HEK293 (cell line): ENCODE measurements around the gene KCNK2.

Source experiments
- TCF7L2 ChIP-seq: IDR thresholded peaks from 2 replicates; pipeline ENCODE4 v1.6.1; 2011; ENCODE audit warnings: low read depth, mild to moderate bottlenecking, inconsistent platforms, low read length, moderate library complexity, borderline replicate concordance
- ZNF146 ChIP-seq: fragments of 450-650 bp; formaldehyde crosslinking; IDR thresholded peaks from 2 replicates; pipeline ENCODE4 v1.5.1; 2016; ENCODE audit warnings: missing biosample characterization, missing genetic modification characterization
- ZNF707 ChIP-seq: fragments of 450-650 bp; formaldehyde crosslinking; IDR thresholded peaks from 2 replicates; pipeline ENCODE4 v1.5.1; 2016; ENCODE audit warnings: missing biosample characterization, missing genetic modification characterization
- TF ChIP-seq, protein P1 (sequence below): fragments of 450-650 bp; formaldehyde crosslinking; IDR thresholded peaks from 2 replicates; pipeline ENCODE4 v1.5.1; 2016; ENCODE audit warnings: missing biosample characterization, missing genetic modification characterization
- TF ChIP-seq, protein P2 (sequence below): fragments of 450-650 bp; formaldehyde crosslinking; IDR thresholded peaks from 2 replicates; pipeline ENCODE4 v1.5.1; 2016; ENCODE audit warnings: missing biosample characterization, missing genetic modification characterization
- TF ChIP-seq, protein P3 (sequence below): fragments of 450-650 bp; formaldehyde crosslinking; IDR thresholded peaks from 2 replicates; pipeline ENCODE4 v1.5.1; 2016; ENCODE audit warnings: missing biosample characterization, missing genetic modification characterization
- TF ChIP-seq, protein P4 (sequence below): fragments of 450-650 bp; formaldehyde crosslinking; IDR thresholded peaks from 2 replicates; pipeline ENCODE4 v1.5.1; 2016; ENCODE audit warnings: missing biosample characterization, missing genetic modification characterization, low read depth
- TF ChIP-seq, protein P5 (sequence below): fragments of 450-650 bp; formaldehyde crosslinking; optimal IDR thresholded peaks from 2 replicates; pipeline ENCODE3; 2016; ENCODE audit warnings: missing biosample characterization, mild to moderate bottlenecking, missing genetic modification characterization

DNA sequence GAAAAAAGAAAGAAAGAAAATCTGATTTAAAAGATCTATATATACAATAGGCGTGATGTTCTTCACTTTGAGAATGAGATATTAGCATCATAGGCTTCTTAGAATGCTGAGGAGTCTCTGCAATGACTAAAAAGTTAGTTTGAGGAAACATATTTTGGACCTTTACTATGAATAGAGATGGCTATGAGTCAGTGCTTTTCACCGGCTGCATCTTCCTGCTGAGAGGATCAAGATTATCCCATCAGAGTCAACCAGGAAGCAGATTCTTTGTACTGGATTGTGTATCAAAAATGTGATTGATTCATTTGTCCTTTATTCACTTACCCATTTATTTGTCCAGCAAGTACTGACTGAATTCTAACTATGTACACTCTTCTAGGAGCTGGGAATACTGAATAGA, 144.2 kb downstream of the KCNK2 start:
- no peak for TF ChIP-seq TCF7L2
- TF ChIP-seq, protein P1, sequence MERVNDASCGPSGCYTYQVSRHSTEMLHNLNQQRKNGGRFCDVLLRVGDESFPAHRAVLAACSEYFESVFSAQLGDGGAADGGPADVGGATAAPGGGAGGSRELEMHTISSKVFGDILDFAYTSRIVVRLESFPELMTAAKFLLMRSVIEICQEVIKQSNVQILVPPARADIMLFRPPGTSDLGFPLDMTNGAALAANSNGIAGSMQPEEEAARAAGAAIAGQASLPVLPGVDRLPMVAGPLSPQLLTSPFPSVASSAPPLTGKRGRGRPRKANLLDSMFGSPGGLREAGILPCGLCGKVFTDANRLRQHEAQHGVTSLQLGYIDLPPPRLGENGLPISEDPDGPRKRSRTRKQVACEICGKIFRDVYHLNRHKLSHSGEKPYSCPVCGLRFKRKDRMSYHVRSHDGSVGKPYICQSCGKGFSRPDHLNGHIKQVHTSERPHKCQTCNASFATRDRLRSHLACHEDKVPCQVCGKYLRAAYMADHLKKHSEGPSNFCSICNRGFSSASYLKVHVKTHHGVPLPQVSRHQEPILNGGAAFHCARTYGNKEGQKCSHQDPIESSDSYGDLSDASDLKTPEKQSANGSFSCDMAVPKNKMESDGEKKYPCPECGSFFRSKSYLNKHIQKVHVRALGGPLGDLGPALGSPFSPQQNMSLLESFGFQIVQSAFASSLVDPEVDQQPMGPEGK = no peak
- no peak for TF ChIP-seq ZNF707 (tag by site-specific recombination)
- TF ChIP-seq, protein P2, sequence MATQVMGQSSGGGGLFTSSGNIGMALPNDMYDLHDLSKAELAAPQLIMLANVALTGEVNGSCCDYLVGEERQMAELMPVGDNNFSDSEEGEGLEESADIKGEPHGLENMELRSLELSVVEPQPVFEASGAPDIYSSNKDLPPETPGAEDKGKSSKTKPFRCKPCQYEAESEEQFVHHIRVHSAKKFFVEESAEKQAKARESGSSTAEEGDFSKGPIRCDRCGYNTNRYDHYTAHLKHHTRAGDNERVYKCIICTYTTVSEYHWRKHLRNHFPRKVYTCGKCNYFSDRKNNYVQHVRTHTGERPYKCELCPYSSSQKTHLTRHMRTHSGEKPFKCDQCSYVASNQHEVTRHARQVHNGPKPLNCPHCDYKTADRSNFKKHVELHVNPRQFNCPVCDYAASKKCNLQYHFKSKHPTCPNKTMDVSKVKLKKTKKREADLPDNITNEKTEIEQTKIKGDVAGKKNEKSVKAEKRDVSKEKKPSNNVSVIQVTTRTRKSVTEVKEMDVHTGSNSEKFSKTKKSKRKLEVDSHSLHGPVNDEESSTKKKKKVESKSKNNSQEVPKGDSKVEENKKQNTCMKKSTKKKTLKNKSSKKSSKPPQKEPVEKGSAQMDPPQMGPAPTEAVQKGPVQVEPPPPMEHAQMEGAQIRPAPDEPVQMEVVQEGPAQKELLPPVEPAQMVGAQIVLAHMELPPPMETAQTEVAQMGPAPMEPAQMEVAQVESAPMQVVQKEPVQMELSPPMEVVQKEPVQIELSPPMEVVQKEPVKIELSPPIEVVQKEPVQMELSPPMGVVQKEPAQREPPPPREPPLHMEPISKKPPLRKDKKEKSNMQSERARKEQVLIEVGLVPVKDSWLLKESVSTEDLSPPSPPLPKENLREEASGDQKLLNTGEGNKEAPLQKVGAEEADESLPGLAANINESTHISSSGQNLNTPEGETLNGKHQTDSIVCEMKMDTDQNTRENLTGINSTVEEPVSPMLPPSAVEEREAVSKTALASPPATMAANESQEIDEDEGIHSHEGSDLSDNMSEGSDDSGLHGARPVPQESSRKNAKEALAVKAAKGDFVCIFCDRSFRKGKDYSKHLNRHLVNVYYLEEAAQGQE (tag by site-specific recombination) = no peak
- TF ChIP-seq, protein P3, sequence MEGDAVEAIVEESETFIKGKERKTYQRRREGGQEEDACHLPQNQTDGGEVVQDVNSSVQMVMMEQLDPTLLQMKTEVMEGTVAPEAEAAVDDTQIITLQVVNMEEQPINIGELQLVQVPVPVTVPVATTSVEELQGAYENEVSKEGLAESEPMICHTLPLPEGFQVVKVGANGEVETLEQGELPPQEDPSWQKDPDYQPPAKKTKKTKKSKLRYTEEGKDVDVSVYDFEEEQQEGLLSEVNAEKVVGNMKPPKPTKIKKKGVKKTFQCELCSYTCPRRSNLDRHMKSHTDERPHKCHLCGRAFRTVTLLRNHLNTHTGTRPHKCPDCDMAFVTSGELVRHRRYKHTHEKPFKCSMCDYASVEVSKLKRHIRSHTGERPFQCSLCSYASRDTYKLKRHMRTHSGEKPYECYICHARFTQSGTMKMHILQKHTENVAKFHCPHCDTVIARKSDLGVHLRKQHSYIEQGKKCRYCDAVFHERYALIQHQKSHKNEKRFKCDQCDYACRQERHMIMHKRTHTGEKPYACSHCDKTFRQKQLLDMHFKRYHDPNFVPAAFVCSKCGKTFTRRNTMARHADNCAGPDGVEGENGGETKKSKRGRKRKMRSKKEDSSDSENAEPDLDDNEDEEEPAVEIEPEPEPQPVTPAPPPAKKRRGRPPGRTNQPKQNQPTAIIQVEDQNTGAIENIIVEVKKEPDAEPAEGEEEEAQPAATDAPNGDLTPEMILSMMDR = no peak
- TF ChIP-seq, protein P4, sequence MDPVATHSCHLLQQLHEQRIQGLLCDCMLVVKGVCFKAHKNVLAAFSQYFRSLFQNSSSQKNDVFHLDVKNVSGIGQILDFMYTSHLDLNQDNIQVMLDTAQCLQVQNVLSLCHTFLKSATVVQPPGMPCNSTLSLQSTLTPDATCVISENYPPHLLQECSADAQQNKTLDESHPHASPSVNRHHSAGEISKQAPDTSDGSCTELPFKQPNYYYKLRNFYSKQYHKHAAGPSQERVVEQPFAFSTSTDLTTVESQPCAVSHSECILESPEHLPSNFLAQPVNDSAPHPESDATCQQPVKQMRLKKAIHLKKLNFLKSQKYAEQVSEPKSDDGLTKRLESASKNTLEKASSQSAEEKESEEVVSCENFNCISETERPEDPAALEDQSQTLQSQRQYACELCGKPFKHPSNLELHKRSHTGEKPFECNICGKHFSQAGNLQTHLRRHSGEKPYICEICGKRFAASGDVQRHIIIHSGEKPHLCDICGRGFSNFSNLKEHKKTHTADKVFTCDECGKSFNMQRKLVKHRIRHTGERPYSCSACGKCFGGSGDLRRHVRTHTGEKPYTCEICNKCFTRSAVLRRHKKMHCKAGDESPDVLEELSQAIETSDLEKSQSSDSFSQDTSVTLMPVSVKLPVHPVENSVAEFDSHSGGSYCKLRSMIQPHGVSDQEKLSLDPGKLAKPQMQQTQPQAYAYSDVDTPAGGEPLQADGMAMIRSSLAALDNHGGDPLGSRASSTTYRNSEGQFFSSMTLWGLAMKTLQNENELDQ (tag by site-specific recombination) = no peak
- no peak for TF ChIP-seq ZNF146 (tag by site-specific recombination)
- TF ChIP-seq, protein P5, sequence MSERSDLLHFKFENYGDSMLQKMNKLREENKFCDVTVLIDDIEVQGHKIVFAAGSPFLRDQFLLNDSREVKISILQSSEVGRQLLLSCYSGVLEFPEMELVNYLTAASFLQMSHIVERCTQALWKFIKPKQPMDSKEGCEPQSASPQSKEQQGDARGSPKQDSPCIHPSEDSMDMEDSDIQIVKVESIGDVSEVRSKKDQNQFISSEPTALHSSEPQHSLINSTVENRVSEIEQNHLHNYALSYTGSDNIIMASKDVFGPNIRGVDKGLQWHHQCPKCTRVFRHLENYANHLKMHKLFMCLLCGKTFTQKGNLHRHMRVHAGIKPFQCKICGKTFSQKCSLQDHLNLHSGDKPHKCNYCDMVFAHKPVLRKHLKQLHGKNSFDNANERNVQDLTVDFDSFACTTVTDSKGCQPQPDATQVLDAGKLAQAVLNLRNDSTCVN = no peak
